CD8-positive, alpha-beta memory T cell (primary cell): Measurements from ENCODE around the gene HAVCR1. TPM values are rescaled to one million over a fixed set of nuclear protein-coding genes. Genes with fewer than 3 reads are reported as not detected.

Experiments used
- polyA plus RNA-seq: library from polyadenylated mRNA; unstranded; fragments of 300-500 nt; fragmentation: Illumina TruSeq; gene quantifications from one replicate; pipeline ENCODE4 v1.2.3, GENCODE V29; 2021
- total RNA-seq, 2 experiments: library from RNA; stranded (reverse); gene quantifications; one replicate each; pipeline ENCODE4 v1.2.3, GENCODE V29; 2021

HAVCR1 gene
- total and polyA plus RNA-seq, 3 experiments from 2014 or later, result 0.27 to 0.91 (median 0.61) TPM

Other genes starting within 250 kb of the HAVCR1 start
- under 1 TPM in 1 of 2 experiments, not detected in 1; 0.18 TPM for gene PPP1R2B, start 208.8 kb downstream of the HAVCR1 start, total RNA-seq
- gene PPP1R2B, start 208.8 kb downstream of the HAVCR1 start, polyA plus RNA-seq, result 0.10 TPM
- gene TIMD4, start 95.9 kb downstream of the HAVCR1 start, total RNA-seq, result 1 to 10 TPM in 1 of 2 experiments, under 1 TPM in 1; 0.60 to 1.5 TPM
- 3.3 TPM for gene TIMD4, start 95.9 kb downstream of the HAVCR1 start, polyA plus RNA-seq
- gene HAVCR2, start 49.9 kb upstream of the HAVCR1 start, total RNA-seq, result 1 to 10 TPM; 6.3 to 6.6 TPM
- gene HAVCR2, start 49.9 kb upstream of the HAVCR1 start, polyA plus RNA-seq, result 7.5 TPM
- gene MED7, start 83.7 kb upstream of the HAVCR1 start, total RNA-seq, result 10 to 100 TPM; 12.6 to 14.7 TPM
- 15.7 TPM for gene MED7, start 83.7 kb upstream of the HAVCR1 start, polyA plus RNA-seq
- under 1 TPM; 0.29 to 0.50 TPM for gene GARIN3, start 107.1 kb upstream of the HAVCR1 start, total RNA-seq
- not detected for gene GARIN3, start 107.1 kb upstream of the HAVCR1 start, polyA plus RNA-seq
- gene ITK, start 121.7 kb upstream of the HAVCR1 start, total RNA-seq, result 100 to 1,000 TPM; 150 to 162 TPM
- 129 TPM for gene ITK, start 121.7 kb upstream of the HAVCR1 start, polyA plus RNA-seq
- 100 to 1,000 TPM; 239 to 259 TPM for gene CYFIP2, start 207.0 kb upstream of the HAVCR1 start, total RNA-seq
- gene CYFIP2, start 207.0 kb upstream of the HAVCR1 start, polyA plus RNA-seq, result 534 TPM